IPS-20b (cell line): ENCODE data around the gene SDCCAG8.

Experiments used
- H3K27ac ChIP-seq: one replicate; pipeline ENCODE4 v1.5.1; 2013; ENCODE audit warnings: low read length
- H3K27me3 ChIP-seq: 2 replicates; pipeline ENCODE4 v1.6.1; 2013; ENCODE audit warnings: mild to moderate bottlenecking, low read length, inconsistent platforms; ENCODE audit not compliant: insufficient read depth
- H3K36me3 ChIP-seq: 2 replicates; pipeline ENCODE4 v1.6.1; 2013; ENCODE audit warnings: low read depth, mild to moderate bottlenecking, inconsistent platforms, low read length, moderate library complexity; ENCODE audit not compliant: insufficient read depth
- H3K4me1 ChIP-seq: 2 replicates; pipeline ENCODE4 v1.6.1; 2013; ENCODE audit warnings: mild to moderate bottlenecking, control low read depth, inconsistent platforms, low read length, moderate library complexity; ENCODE audit not compliant: insufficient read depth
- H3K4me3 ChIP-seq: 2 replicates; pipeline ENCODE4 v1.5.1; 2013; ENCODE audit warnings: mild to moderate bottlenecking, low read length, inconsistent platforms
- H3K9ac ChIP-seq: 2 replicates; pipeline ENCODE4 v1.6.1; 2013; ENCODE audit warnings: low read depth, mild to moderate bottlenecking, inconsistent platforms, low read length, moderate library complexity
- H3K9me3 ChIP-seq: 2 replicates; pipeline ENCODE4 v1.6.1; 2013; ENCODE audit warnings: mild to moderate bottlenecking, low read depth, low read length, inconsistent platforms; ENCODE audit not compliant: insufficient read depth

The SDCCAG8 gene

DNA sequence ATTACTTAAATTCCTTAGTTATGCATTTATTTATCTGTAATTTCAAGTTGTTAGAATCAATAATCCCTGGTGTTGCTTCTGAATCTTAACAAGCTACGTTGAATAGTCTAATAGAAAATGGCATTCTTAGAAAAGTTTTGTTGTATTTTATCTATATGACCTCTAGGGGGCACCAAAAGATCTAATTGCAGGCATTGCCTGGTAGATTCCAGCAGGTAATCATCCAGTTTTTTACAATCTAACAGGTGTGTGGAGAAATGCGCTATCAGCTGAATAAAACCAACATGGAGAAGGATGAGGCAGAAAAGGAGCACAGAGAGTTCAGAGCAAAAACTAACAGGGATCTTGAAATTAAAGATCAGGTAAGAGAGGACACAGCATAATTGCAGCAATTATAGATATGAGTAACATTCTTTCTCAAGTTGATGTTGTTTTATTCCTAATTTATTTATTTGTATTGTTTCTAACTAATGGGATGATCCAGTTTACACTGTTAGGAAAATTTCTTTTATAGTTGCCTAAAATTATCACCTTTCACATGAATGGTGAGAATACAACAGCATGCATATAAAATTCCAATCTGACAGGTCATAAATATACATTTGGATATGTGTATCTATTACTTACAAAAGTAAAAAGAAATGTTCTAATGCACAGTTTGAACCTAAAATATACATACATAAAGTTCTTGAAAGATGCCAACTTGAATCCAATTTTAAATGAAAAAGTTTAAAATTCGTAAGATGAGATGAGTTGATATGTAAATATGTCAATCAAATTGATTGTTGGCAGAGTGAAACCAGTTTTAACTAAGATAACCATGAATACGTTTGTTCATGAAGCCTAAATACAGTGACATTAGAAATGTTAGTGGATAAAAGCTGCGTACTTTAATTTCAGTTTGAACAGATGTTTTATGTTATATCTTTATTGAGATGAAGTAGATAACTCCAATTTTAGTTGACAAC lies 88.4 kb downstream of the SDCCAG8 start:
- Histone ChIP-seq H3K27me3 (no peaks in the 10 kb centered on the region), H3K9ac (no peak overlapping the region), H3K36me3 (no peaks in the 10 kb centered on the region), H3K4me1 (no peaks in the 10 kb centered on the region), H3K9me3 (no peaks in the 10 kb centered on the region), H3K4me3 (no peak overlapping the region), H3K27ac (no peak overlapping the region)

DNA sequence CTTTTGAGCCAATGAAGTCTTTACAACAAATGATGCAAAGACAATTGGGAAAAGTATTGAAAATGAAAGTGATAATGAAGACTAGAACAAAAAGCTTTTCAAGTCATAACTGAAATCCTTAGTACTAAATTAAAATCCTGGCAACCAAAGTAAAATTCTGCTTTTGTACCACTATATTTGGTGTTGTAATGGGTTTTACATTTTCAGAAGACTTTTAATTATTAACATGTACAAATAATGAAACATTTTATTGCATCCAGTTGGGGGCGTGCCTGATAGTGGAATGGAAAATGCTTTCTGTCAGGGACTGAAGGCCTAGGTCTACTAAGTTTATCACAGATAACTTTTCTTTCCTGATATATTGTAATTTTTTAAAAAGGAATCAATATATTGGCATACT lies 89.4 kb downstream of the SDCCAG8 start:
- Histone ChIP-seq H3K27ac (no peak overlapping the region), H3K9me3 (no peaks in the 10 kb centered on the region), H3K9ac (no peak overlapping the region), H3K36me3 (no peaks in the 10 kb centered on the region), H3K4me1 (no peaks in the 10 kb centered on the region), H3K27me3 (no peaks in the 10 kb centered on the region), H3K4me3 (no peak overlapping the region)

DNA sequence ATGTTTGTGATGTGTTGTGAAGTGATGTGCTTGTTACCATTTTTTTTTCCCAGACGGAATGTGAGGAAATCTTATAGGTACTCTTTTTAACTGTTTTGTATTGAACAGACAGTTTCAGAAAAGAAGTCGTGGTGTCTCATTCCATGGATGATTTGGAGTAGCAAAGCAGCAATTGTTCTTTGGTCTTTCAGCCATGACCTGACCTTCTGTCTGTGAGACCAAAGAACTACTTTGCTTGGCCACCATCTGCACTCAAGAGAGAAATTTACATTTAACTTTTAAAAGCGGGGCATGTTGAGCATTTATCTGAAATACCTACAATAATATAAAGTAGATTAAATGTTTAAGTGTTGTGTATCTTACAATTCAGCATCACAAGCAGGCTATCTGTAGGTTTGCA lies 90.2 kb downstream of the SDCCAG8 start:
- no peak overlapping the region for H3K27ac ChIP-seq
- H3K27me3 ChIP-seq = no peaks in the 10 kb centered on the region
- H3K9me3 ChIP-seq = no peaks in the 10 kb centered on the region
- no peak overlapping the region for H3K4me3 ChIP-seq
- no peak overlapping the region for H3K9ac ChIP-seq
- no peaks in the 10 kb centered on the region for H3K36me3 ChIP-seq
- H3K4me1 ChIP-seq = no peaks in the 10 kb centered on the region

DNA sequence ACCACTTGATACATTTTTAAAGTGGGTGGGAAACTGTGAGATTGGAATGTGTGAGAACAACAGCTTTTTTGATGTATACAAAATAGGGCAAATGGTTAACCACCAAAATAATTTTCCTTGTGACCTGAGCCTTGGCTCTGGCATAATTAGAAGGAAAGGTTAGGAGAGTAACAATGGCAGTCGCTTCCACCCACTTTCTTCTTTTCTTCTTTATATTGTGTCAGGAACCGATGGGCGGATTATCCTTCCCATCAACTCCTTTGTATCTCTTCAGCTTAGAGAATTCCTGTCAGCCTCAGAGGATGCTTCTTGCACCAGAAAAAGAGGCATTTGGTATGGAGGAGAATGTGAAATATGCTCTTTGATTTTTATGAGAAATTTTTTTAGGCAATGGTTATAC lies 90.6 kb downstream of the SDCCAG8 start:
- no peak overlapping the region for H3K4me3 ChIP-seq
- H3K9ac ChIP-seq = no peak overlapping the region
- H3K27me3 ChIP-seq = no peaks in the 10 kb centered on the region
- no peaks in the 10 kb centered on the region for H3K9me3 ChIP-seq
- H3K36me3 ChIP-seq = no peaks in the 10 kb centered on the region
- no peaks in the 10 kb centered on the region for H3K4me1 ChIP-seq
- H3K27ac ChIP-seq = no peak overlapping the region

DNA sequence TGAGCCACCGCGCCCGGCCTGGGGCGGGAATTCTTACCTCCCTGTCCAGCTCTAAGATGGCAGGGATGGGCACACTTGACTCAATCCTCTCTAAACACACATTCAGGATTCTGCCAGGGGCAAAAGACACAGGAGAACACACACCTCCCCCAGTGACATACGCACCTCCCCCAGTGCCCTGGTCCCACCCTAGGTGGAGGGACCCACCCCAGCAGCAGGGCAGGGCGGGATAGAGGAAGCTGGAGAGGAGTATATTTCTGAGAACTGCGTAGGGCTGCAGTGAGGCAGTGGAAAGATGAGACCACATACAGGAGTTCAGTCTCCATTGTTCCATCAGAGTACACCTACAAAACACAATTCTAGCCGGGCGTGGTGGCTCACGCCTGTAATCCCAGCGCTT lies 92.5 kb downstream of the SDCCAG8 start:
- H3K27ac ChIP-seq = no peak overlapping the region
- H3K27me3 ChIP-seq = no peaks in the 10 kb centered on the region
- no peaks in the 10 kb centered on the region for H3K36me3 ChIP-seq
- no peak overlapping the region for H3K9ac ChIP-seq
- H3K4me3 ChIP-seq = no peak overlapping the region
- H3K9me3 ChIP-seq = no peaks in the 10 kb centered on the region
- H3K4me1 ChIP-seq = no peaks in the 10 kb centered on the region

DNA sequence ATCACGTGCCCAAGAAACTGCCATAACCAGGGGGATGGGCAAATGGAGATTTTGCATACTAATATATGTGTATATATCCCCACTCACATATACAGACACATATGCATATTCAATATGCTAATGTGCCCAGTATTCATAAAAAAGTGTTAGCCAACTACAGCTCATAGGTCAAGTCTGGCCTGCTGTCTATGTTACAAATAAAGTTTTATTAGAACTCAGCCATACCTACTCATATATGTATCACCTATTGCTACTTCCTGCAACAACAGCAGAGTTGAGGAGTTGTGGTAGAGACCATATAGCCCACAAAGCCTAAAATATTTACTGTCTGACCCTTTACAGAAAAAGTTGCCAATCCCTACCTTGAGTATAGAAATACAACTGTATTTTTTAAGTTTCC lies 93.3 kb downstream of the SDCCAG8 start:
- Histone ChIP-seq H3K4me1 (no peaks in the 10 kb centered on the region), H3K4me3 (no peak overlapping the region), H3K9me3 (no peaks in the 10 kb centered on the region), H3K27ac (no peak overlapping the region), H3K36me3 (no peaks in the 10 kb centered on the region), H3K27me3 (no peaks in the 10 kb centered on the region), H3K9ac (no peak overlapping the region)

DNA sequence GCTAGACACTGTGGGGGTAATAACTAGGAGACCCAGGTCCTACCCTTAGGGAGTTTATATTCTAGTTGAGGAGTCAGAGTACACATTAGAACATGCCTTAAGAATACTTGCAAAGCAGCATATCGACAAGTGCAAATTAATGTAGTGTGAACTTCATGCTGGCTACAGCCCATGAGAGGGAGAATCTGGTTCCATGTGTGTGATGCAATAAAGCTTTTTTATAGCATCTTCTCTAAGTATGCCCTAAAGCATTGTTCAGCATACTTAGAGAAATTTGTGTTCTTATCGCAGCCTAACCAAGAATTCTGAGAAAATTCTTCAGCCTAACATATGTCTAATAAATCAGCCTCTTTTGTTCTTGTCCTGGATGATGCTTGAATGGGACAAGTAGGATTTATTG lies 95.5 kb downstream of the SDCCAG8 start:
- H3K4me1 ChIP-seq = no peaks in the 10 kb centered on the region
- no peak overlapping the region for H3K27ac ChIP-seq
- H3K27me3 ChIP-seq = no peaks in the 10 kb centered on the region
- no peaks in the 10 kb centered on the region for H3K9me3 ChIP-seq
- H3K4me3 ChIP-seq = no peak overlapping the region
- H3K9ac ChIP-seq = no peak overlapping the region
- no peaks in the 10 kb centered on the region for H3K36me3 ChIP-seq

DNA sequence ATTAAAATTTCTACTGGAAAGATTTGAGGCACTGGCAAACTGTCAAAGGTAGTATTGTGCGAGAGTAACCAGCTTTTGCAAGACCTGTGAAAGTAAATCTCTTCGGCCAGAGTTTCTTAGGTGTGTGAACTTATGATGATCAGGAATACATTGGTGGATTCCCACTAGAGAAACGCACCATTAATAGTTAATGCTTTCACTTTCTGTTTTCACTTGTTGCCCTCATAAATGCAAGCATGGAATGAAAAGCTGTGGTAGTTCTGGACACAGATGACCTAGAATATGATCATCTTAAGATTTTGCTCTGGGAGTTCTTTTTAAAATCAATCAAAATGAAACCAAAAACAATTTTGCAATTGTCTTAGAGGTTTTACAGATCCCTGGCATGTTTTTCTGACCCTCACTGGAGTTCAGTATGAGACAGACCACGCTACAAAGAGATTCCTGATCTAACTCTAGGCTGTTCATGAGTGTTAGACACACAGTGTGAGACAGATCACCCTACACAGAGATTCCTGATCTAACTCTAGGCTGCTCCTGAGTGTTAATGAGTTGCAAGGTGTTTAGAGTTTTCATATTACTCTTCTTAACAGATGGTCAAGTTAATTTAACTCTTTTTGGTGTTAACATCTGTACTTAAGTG lies 98.8 kb downstream of the SDCCAG8 start:
- no peaks in the 10 kb centered on the region for H3K27me3 ChIP-seq
- no peak overlapping the region for H3K27ac ChIP-seq
- H3K4me1 ChIP-seq = no peaks in the 10 kb centered on the region
- no peaks in the 10 kb centered on the region for H3K36me3 ChIP-seq
- H3K9me3 ChIP-seq = no peaks in the 10 kb centered on the region
- H3K9ac ChIP-seq = no peak overlapping the region
- no peak overlapping the region for H3K4me3 ChIP-seq

DNA sequence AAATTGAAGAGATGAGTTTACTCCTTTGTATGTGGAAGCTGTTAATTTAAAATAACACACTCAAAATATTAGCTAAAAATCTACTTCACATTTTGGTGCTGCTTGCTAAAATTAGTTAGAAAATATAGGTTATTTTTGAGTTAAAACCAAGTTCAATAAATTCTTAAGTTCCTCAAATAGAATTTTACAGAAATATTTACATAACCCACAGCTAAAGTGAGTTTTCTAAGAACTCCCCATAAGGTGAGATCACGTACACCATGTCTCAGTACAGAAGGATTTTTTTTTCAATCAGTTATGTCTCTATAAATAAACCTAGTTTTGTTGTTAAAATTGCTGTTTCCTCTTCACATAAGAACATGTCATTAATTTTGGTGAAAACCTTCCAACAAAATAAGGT lies 108.0 kb downstream of the SDCCAG8 start:
- Histone ChIP-seq H3K4me1 (no peaks in the 10 kb centered on the region), H3K27ac (no peak overlapping the region), H3K27me3 (no peaks in the 10 kb centered on the region), H3K4me3 (no peak overlapping the region), H3K9ac (no peak overlapping the region), H3K9me3 (no peaks in the 10 kb centered on the region), H3K36me3 (no peaks in the 10 kb centered on the region)

DNA sequence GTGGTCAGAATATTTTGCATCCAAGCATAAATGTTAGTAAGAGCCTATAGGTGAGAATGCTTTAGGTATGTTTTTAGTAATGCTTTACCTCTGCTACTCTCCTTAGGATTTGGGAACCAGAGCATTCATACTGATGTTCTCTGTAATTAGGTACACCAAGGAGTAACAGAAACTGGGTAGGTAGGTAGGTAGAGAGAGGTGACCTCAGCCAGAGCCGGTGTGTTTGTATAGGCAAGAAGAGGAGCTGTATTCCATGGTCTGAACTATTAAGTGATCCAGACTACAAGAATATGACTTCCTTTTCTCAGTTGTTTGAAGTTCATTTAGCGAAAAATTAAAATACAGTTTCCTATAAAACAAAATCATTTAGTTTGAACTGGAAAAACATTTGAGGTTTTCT lies 108.5 kb downstream of the SDCCAG8 start:
- no peaks in the 10 kb centered on the region for H3K4me1 ChIP-seq
- H3K27me3 ChIP-seq = no peaks in the 10 kb centered on the region
- H3K36me3 ChIP-seq = no peaks in the 10 kb centered on the region
- no peak overlapping the region for H3K9ac ChIP-seq
- H3K9me3 ChIP-seq = no peaks in the 10 kb centered on the region
- H3K4me3 ChIP-seq = no peak overlapping the region
- H3K27ac ChIP-seq = no peak overlapping the region

DNA sequence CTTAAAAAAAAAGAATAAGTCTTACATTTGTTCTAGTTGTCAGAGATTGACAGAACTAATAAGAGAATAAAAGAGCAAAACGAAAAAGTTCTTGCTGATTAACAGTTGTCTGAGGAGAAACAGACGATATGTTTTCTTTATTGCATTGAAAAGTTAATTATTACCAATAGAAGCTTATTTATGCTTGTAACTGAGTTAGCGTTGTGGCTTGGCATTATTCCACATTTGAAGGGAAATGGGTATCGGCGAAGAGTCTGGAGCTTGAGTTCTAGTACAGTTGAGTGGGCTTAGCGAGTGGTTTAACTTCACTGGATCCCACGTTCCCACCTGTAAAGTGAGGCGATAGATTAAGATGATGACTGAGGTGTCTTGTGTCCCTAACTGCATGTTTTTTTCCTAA lies 109.0 kb downstream of the SDCCAG8 start:
- H3K4me1 ChIP-seq = no peaks in the 10 kb centered on the region
- H3K9me3 ChIP-seq = no peaks in the 10 kb centered on the region
- H3K9ac ChIP-seq = no peak overlapping the region
- H3K27me3 ChIP-seq = no peaks in the 10 kb centered on the region
- H3K27ac ChIP-seq = no peak overlapping the region
- H3K36me3 ChIP-seq = no peaks in the 10 kb centered on the region
- no peak overlapping the region for H3K4me3 ChIP-seq

DNA sequence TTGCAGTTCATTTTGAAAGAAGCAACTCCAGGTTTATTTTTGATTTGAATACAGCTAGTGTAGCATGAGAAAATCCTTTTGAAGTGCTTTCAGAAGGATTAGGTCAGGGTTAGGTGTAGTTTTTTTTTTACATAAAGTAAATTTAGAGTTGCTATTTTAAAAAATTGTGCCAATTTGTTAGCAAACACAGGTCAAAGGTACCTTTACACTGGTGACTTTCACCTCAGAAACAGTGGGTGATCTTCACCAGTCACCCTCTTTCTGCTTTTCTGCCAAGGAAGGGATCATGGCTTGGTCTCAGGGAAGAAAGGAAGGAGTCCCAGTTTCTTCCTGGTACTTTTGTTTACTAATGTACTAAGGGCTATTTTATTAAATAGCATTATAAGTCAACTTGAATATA lies 111.5 kb downstream of the SDCCAG8 start:
- Histone ChIP-seq H3K4me3 (no peak overlapping the region), H3K4me1 (no peaks in the 10 kb centered on the region), H3K36me3 (no peaks in the 10 kb centered on the region), H3K27ac (no peak overlapping the region), H3K27me3 (no peaks in the 10 kb centered on the region), H3K9ac (no peak overlapping the region), H3K9me3 (no peaks in the 10 kb centered on the region)
